ENCODE measurements around the gene ST7. TPM values are rescaled to one million over a fixed set of nuclear protein-coding genes. Genes with fewer than 3 reads are reported as not detected.
A peak's percentile ranks its signal among the peaks of the same experiment; 100 is the strongest.

The ST7 gene
- total RNA-seq, 1 donor from 2014 or later: 48.6 TPM

- DNase-seq (no peak), ATAC-seq (no peak)
- H3K36me3 ChIP-seq: no peaks in the 10 kb centered on the region
- H3K9me3 ChIP-seq: no peaks in the 10 kb centered on the region
- intact Hi-C loops (cut with DNase I): no loop called here
- H3K27me3 ChIP-seq: no peaks in the 10 kb centered on the region
- H3K4me1 ChIP-seq: peaks cover 29% of the 10 kb centered on the region
- H3K4me3 ChIP-seq: no peak overlapping the region
- H3K27ac ChIP-seq: no peak overlapping the region
- no peak for TF ChIP-seq CTCF (IDR thresholded peaks at IDR 0.05)
These were observed 1.7 kb upstream of the ST7 start for GRCh38 chr7:116951366-116952292.

GRCh38 chr7:116952635-116953371 is 498 bp upstream of the ST7 start:
- no peak for TF ChIP-seq CTCF (IDR thresholded peaks at IDR 0.05)
- peak; percentile 90 for DNase-seq

GRCh38 chr7:116953906-116954838 is 871 bp downstream of the ST7 start:
- intact Hi-C loops (cut with DNase I): no loop called here
- no peak for TF ChIP-seq CTCF (IDR thresholded peaks at IDR 0.05)
- Histone ChIP-seq H3K27ac (peak overlapping the region; percentile 97), H3K4me3 (peak overlapping the region; percentile 81), H3K9me3 (no peaks in the 10 kb centered on the region), H3K36me3 (no peaks in the 10 kb centered on the region), H3K27me3 (no peaks in the 10 kb centered on the region), H3K4me1 (peaks cover 29% of the 10 kb centered on the region)
- peak; percentile 83 for DNase-seq
- ATAC-seq: peak; percentile 80

More at GRCh38 chr7:116952635-116953371, 498 bp upstream of the ST7 start:
- no peaks in the 10 kb centered on the region for H3K9me3 ChIP-seq
- H3K27ac ChIP-seq: peak overlapping the region; percentile 97
- peak overlapping the region; percentile 81 for H3K4me3 ChIP-seq
- intact Hi-C loops (cut with DNase I): no loop called here
- ATAC-seq: no peak
- peaks cover 29% of the 10 kb centered on the region for H3K4me1 ChIP-seq
- no peaks in the 10 kb centered on the region for H3K36me3 ChIP-seq
- H3K27me3 ChIP-seq: no peaks in the 10 kb centered on the region

- Histone ChIP-seq H3K4me3 (peak overlapping the region; percentile 81), H3K9me3 (no peaks in the 10 kb centered on the region), H3K4me1 (peaks cover 29% of the 10 kb centered on the region), H3K27ac (peak overlapping the region; percentile 97), H3K27me3 (no peaks in the 10 kb centered on the region), H3K36me3 (no peaks in the 10 kb centered on the region)
- TF ChIP-seq CTCF (IDR thresholded peaks at IDR 0.05): no peak
- intact Hi-C loops (cut with DNase I): no loop called here
- ATAC-seq (no peak), DNase-seq (no peak)
These were observed 2.0 kb downstream of the ST7 start for GRCh38 chr7:116955340-116955739.

- no peak for DNase-seq
- Histone ChIP-seq H3K27ac (peak overlapping the region; percentile 15), H3K4me1 (peaks cover 29% of the 10 kb centered on the region), H3K9me3 (no peaks in the 10 kb centered on the region), H3K27me3 (no peaks in the 10 kb centered on the region), H3K4me3 (no peak overlapping the region), H3K36me3 (no peaks in the 10 kb centered on the region)
- intact Hi-C loops (cut with DNase I): no loop called here
- no peak for TF ChIP-seq CTCF (IDR thresholded peaks at IDR 0.05)
- no peak for ATAC-seq
These were observed 2.6 kb downstream of the ST7 start for GRCh38 chr7:116955801-116956476.
